Measurements from ENCODE around the gene SCARB2. TPM values are rescaled to one million over a fixed set of nuclear protein-coding genes. Genes with fewer than 3 reads are reported as not detected.
A peak's percentile ranks its signal among the peaks of the same experiment; 100 is the strongest.

Gene SCARB2
- total RNA-seq, 1 donor from 2014 or later: 76.3 TPM

DNA sequence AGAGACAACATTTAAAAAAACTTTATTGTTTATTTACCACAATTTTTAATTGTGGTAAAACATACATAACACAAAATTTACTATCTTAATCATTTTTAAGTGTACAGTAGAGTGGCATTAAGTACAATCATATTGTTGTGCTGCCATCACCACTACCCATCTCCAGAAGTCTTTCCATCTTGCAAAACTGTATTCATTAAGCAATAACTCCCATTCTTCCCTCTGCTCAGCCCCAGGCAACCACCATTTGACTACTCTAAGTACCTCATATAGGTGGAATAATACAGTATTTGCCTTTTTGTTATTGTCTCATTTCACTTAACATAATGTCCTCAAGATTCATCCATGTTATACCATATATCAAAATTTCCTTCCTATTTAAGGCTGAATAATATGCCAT, 25.1 kb upstream of the SCARB2 start:
- TF ChIP-seq, protein P1, sequence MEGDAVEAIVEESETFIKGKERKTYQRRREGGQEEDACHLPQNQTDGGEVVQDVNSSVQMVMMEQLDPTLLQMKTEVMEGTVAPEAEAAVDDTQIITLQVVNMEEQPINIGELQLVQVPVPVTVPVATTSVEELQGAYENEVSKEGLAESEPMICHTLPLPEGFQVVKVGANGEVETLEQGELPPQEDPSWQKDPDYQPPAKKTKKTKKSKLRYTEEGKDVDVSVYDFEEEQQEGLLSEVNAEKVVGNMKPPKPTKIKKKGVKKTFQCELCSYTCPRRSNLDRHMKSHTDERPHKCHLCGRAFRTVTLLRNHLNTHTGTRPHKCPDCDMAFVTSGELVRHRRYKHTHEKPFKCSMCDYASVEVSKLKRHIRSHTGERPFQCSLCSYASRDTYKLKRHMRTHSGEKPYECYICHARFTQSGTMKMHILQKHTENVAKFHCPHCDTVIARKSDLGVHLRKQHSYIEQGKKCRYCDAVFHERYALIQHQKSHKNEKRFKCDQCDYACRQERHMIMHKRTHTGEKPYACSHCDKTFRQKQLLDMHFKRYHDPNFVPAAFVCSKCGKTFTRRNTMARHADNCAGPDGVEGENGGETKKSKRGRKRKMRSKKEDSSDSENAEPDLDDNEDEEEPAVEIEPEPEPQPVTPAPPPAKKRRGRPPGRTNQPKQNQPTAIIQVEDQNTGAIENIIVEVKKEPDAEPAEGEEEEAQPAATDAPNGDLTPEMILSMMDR (conservative IDR thresholded peaks at IDR 0.05; ENCODE audit: low read depth, low read length): no peak

DNA sequence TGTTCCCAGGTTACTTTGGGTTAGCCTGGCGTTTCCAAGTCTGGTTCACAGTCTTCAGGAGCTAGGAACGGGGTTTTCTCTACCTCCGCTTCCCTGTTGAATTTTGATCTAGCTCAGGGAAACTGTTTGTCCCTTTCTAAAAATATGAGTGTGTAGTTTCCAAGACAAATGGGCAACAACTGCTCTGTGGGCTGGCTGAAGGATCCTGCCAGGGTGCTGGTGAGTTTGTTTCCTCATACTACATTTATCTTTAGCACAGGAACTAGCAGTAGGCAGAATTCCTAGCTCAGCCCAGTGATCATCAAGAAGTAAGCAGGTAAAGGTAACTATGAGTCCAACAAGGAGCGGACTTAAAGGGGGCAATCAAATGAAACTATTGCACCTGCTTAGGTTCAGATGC, 24.6 kb upstream of the SCARB2 start:
- TF ChIP-seq, protein P1 (conservative IDR thresholded peaks at IDR 0.05; ENCODE audit: low read depth, low read length): no peak
- DNase-seq (ENCODE audit: low read depth): no peak
- H3K4me3 ChIP-seq (ENCODE audit: low read depth, low read length): no peak overlapping the region

More for the DNA sequence above, 25.1 kb upstream of the SCARB2 start:
- H3K4me3 ChIP-seq (ENCODE audit: low read depth, low read length): no peak overlapping the region
- no peak for DNase-seq (ENCODE audit: low read depth)

DNA sequence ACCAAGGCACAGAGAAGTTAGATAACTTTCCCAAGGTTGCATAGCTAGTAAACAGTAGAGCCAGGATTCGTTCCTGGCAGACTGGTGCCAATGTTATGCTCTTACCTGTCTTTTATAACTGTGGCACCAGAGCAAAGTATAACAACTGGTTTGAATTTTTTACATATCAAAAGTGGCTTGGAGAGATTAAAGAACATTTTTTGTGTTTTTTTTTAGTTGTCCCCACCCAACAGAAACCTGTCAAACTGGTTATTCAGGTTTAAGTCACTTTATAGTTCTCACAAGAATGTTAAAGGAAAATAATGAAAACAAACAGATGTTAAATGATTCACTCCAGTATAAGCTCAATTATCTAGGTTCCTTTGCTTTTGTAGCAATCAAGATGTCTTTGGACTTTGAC, 22.3 kb upstream of the SCARB2 start:
- H3K4me3 ChIP-seq (ENCODE audit: low read depth, low read length): no peak overlapping the region
- TF ChIP-seq, protein P1 (conservative IDR thresholded peaks at IDR 0.05; ENCODE audit: low read depth, low read length): no peak
- DNase-seq (ENCODE audit: low read depth): no peak

DNA sequence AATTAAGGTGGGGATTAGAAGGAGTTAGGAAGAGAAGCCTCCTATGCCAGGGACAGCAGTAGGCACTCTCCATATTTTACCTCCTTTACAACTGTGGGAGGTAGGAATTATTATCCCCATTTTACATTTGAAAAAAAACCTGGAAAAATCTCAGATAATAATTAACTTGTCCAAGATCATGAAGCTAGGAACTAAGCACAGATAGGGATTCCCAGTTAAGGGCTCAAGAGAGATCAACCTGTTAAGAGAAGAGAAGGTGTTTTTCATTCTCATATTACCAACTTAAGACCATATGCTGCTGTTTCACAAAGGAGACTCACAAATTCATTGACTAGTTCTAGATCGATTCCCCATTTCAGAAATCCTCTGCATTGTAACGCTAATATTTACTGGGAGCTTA, 21.8 kb upstream of the SCARB2 start:
- no peak for DNase-seq (ENCODE audit: low read depth)
- TF ChIP-seq, protein P1 (conservative IDR thresholded peaks at IDR 0.05; ENCODE audit: low read depth, low read length): no peak
- H3K4me3 ChIP-seq (ENCODE audit: low read depth, low read length): no peak overlapping the region

DNA sequence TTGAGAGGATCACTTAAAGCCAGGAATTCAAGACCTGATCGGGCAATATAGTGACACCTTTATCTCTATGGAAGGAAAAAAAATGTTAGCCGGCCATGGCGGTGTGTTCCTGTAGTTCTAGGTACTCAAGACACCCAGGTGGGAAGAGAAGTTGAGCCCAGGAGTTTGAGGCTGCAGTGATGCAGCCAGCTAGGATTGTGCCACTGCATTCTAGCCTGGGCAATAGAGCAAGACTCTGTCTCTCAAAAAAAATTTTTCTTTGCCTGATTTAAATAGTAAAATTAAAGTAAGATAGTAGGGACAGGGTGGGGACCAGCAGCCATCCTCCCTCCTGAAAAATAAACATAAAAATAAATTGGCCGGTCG, 21.0 kb upstream of the SCARB2 start:
- TF ChIP-seq, protein P1 (conservative IDR thresholded peaks at IDR 0.05; ENCODE audit: low read depth, low read length): no peak
- no peak for DNase-seq (ENCODE audit: low read depth)
- H3K4me3 ChIP-seq (ENCODE audit: low read depth, low read length): no peak overlapping the region

DNA sequence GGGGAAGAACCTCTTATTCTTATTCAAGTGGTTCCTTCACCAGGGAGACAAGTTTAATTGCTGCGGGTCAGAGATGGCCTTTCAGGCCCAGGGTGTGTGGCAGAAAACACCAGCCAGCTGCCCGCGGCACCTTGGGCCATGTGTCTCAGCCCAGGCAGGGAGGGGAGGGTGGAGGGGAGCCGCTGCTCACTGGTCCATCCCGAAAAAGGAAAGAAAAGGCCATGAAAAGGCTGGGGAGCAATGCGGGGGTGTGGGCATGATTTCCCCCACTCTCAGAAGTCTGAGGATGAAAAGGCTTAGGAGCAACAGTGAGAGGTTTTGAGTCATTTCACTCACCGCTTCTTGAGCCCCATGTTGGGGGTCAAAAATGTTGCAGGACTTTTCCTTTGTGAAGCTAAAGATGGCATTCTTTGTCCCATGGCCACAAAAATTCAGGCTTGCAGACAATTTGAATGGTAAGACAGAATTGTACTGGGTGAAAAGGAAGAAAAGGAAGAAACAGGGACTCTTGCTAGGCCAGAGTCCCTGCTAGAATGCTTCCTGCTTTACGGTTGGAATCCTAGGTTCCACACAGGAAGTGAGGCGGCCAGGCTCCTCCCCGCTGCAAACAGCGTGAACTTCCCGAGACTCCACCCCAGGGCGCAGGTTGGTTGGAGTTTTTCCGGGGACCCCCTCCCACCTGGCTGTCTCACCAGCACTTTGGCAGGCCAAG, 20.5 kb upstream of the SCARB2 start:
- DNase-seq (ENCODE audit: low read depth): no peak
- peak overlapping the region; percentile 18 for H3K4me3 ChIP-seq (ENCODE audit: low read depth, low read length)

More for the DNA sequence above, 20.5 kb upstream of the SCARB2 start:
- TF ChIP-seq, protein P1 (conservative IDR thresholded peaks at IDR 0.05; ENCODE audit: low read depth, low read length): no peak

Data from epithelial cell of proximal tubule (primary cell).